D341Med (cell line): ENCODE data around the gene ATAD3A.
"Not testable (repeated sequence)": the region's sequence is repeated elsewhere in the genome, so short reads cannot be mapped to it uniquely, and the experiment has no call there.

Source experiments
- DNase-seq: peaks from one replicate; pipeline ENCODE4 v3.0.0; 2012; ENCODE audit warnings: low spot score

Gene ATAD3A

DNA sequence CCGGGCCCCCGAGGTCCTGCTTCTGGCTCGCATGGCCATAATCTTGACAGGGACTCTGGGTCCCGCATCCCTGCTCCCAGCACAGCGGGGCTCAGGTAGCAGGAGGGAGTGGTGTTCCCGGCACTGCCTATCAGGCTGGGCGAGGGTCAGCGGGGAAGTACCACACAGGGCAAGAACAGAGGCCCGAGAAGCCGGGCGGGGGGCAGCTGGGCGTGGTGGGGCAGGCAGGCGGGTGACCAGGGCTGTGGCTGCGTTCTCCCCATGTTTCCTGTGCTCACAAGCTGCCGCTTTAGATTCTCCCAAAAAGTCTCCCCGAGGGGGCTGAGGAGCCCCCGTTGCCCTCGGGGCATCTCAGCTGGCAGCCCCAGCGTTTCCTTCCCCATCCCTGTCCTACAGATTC is 22.1 kb upstream of the ATAD3A start:
- DNase-seq: no peak

DNA sequence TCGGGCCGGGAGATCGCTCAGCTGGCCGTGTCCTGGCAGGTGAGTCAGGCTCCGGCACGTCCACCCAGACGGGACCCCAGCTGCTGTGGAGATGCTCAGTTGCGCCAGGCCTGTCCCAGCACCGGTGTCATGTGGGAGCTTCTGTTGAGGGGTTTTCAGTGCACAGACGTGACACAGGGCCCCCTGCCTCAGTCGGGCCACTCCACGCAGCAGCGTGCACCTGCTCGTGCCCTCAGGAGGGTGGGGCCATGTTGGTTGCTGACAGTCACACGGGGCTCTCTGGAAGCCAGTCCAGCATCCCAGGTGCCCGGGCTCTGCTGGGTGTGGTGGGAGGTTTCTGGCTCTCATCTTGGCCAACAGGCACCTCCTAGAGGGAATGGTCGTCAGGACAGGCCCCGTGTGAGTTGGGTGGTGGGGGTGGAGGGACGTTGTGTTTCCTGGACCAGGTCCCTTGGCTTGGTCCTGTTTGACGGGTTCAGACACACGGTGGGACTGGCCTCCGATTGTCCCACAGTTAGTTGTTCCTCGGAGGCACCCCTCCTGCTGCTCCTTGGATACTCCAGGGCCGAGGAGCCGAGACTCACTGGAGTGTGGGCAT is 21.2 kb upstream of the ATAD3A start:
- no peak for DNase-seq

DNA sequence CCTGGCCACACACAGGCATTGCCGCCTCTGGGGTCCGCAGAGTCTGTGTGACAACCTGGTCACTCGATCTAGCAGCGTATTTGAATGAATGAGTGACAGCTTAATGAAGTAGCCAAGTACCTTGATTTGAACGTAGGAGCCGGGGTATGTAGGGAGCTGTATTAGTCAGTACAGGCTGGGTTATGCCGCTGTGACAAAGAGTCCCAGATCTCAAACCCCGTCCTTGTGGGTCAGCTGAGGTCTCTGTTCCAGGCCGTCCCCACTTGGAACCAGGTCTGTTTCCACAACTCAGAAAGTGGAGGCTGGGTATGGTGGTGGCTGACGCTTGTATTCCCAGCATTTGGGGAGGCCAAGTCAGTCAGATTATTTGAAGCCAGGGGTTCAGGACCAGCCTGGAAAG is 20.4 kb upstream of the ATAD3A start:
- DNase-seq: no peak

DNA sequence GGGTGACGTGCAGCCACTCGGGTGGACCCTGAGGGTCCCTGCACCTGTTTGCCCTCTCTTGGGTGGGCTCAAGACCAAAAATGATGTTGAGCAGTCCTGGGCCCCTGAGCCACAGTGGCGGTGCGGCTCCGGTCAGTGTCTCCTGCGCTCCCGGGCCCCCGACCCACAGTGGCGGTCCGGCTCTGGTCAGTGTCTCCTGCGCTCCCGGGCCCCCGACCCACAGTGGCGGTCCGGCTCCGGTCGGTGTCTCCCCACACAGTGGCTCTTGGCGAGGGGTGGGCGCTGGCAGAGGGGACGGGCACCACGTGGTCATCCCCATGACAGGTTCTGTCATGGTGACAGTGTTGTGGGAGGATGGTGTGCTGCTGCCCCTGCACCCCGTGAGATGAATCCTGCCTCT is 17.7 kb upstream of the ATAD3A start:
- not testable (repeated sequence) for DNase-seq

DNA sequence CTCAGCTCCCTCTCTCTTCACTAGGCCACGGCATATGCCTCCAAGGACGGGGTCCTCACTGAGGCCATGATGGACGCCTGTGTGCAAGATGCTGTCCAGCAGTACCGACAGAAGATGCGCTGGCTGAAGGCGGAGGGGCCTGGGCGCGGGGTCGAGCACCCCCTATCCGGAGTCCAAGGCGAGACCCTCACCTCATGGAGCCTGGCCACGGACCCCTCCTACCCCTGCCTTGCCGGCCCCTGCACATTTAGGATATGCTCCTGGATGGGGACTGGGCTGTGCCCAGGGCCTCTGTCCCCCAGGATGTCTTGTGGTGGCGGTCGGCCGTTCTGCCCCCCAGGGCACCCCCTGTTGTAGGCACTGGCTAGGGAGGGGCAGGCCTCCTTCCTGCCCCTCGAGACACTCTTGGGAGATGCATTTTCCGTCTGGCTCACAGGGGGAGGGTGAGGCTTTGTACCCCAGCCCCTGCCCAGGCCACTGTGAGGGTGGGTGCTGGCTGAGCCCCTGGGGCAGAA is 16.4 kb upstream of the ATAD3A start:
- not testable (repeated sequence) for DNase-seq

DNA sequence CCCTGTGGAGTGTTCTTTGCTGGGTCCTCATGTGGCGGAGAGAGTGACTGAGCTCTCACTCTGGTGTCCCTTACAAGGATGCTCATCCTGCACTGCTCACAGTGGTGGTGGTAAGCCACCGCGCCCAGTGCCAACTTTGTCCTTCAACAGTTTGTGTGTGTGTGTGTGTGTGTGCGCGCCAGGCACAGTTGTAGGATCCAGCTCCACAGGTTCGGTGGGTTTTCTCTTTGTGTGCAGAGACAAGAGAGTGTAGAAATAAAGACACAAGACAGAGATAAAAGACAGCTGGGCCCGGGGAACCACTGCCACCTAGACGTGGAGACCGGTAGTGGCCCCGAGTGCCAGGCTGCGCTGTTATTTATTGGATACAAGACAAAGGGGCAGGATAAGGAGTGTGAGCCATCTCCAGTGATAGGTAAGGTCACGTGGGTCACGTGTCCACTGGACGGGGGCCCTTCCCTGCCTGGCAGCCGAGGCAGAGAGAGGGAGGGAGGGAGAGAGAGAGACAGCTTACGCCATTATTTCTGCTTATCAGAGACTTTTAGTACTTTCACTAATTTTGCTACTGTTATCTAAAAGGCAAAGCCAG is 7.1 kb upstream of the ATAD3A start:
- peak; percentile 61 for DNase-seq

DNA sequence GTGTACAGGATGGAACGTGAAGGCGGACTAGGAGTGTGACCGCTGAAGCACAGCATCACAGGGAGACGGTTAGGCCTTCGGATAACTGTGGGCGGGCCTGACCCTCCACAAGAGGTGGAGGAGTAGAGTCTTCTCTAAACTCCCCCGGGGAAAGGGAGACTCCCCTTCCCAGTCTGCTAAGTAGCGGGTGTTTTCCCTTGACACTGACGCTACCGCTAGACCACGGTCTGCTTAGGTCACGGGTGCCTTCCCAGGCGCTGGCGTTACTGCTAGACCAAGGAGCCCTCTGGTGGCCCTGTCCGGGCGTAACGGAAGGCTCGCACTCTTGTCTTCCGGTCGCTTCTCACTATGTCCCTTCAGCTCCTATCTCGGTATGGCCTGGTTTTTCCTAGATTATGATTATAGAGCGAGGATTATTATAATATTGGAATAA is 6.6 kb upstream of the ATAD3A start:
- not testable (repeated sequence) for DNase-seq

DNA sequence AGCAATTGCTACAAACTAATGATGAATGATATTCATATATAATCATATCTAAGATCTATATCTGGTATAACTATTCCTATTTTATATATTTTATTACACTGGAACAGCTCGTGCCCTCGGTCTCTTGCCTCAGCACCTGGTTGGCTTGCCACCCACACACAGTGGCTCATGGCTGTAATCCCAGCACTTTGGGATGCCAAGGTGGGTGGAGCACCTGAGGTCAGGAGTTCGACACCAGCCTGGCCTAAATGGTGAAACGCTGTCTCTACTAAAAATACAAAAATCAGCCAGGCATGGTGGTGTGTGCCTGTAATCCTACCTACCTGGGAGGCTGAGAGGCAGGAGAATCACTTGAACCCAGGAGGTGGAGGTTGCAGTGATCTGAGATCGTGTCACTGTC is 6.2 kb upstream of the ATAD3A start:
- DNase-seq: not testable (repeated sequence)

DNA sequence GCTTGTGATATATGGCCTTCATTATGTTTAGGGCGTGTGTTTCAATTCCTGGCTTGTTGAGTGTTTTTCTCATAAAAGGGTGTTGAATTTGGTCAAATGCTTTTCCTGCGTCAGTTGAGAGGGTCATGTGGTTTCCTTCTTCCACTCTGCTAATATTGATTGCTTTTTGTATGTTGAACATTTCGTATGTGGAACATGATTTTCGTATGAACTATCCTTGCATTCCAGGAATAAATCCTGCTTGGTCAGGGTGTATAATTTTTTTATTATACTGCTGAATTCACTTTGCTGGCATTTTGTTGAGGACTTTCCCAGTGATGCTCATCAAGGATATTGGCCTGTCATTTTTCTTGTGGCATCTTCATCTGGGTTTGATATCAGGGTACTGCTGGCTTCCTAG is 4.7 kb upstream of the ATAD3A start:
- DNase-seq: no peak

DNA sequence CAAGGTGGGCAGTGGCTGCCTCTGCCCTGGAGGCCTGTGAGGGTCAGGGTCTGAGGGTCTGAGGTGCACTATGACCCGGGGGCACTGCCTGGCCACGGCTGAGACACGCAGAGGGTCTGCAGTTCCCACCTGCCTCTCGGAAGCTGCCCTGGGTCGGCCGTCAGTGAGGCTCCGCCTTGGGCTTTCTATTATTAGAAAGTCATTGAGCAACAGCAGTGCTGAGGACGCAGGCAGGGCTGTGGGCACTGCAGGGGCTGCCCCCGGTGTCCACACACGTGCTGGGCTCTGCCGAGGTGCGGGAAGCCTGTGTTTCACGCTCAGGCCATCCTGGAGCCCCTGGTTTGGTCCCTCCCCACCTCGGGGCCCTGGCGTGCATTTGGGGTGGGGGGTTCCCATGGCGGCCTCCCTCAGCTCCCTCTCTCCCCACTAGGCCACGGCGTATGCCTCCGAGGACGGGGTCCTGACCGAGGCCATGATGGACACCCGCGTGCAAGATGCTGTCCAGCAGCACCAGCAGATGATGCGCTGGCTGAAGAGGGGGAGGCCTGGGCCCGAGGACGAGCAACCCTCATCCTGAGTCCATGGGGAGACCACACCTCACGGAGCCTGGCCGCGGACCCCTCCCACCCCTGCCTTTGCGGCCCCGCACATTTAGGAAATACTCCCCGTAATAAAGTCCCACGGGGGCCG is 3.0 kb upstream of the ATAD3A start:
- not testable (repeated sequence) for DNase-seq

DNA sequence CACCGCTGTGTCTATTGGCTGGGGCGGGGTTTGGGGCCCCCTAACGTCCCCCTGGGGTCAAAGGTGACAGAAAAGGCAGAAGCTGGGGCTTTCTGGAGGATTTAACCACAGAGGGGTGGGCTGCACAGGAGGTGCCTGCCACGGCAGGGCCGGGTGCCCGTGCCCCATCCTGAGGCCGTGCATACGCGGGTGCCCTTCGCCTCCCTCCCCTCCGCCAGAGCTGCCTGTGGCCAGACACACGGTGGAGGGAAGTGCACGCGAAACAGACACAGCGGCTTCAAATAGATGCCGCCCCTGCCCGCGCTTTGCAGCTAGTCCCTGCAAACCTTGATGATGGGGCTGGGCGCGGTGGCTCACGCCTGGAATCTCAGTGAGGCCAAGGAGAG is 2.5 kb upstream of the ATAD3A start:
- DNase-seq: not testable (repeated sequence)

DNA sequence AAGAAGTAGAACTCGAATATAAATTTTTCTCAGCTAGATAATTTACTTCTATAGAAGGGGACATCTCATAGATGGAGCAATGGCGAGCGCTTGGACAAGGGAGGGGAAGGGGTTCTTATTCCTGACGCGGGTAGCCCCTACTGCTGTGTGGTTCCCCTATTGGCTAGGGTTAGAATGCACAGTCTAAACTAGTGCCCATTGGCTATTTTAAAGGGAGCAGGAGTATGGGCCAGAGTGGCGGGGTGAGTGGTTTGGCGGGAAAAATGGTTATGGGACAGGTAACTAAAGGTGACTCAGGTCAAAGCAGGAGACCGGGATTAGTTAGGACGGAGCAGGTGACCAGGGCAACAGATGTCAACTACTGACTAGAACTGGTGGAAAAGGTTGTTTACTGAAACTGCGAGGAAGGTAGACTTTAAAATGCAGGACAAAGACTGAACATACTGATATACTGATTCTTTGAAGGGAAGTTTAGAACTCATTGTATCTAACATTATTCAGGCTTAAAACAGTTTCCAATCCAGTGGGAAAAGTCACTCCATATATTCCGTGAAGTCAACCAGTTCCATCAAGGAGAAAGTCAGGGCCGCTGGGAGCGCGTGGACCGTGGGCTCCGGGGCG is 940 bp upstream of the ATAD3A start:
- no peak for DNase-seq

DNA sequence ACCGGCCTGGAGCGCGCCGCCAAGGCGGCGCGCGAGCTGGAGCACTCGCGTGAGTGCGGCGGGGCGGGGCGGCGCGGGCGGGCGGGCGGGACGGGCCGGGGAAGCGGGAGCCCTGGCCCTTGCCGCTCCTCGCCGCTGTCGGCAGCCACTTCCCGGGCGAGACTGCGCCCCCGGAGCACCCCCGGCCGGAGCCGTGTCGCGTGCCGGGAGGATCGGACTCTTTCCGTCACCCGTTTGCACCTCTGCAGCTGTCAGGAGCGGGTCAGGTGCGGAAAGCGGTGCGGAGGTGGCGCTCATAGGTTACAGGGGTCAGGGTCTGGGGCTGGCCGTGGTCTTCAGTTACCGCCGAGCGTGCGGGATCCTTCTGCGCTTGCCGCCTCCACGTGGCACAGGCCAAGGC is 463 bp downstream of the ATAD3A start:
- DNase-seq: peak; percentile 37

DNA sequence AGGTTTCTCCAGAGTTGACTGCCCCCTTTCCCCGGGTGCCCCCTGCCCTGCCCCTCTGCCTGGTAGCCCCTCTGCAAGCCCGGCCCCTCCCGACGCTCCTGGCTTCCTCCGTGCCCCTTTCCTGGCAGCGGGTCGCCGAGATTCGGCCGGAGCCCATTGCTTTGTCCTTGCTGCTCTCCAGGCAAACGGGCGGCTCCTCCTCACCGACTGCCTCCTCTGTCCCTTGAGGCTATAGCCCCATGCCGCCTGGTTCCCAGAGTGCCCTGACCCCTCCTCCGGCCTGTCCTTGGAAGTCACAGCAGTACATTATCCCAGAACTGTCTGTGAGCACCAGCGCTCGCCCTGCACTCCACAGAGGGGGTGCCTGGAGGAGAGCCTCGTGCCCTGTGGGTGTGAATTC is 1.7 kb downstream of the ATAD3A start:
- DNase-seq: not testable (repeated sequence)

DNA sequence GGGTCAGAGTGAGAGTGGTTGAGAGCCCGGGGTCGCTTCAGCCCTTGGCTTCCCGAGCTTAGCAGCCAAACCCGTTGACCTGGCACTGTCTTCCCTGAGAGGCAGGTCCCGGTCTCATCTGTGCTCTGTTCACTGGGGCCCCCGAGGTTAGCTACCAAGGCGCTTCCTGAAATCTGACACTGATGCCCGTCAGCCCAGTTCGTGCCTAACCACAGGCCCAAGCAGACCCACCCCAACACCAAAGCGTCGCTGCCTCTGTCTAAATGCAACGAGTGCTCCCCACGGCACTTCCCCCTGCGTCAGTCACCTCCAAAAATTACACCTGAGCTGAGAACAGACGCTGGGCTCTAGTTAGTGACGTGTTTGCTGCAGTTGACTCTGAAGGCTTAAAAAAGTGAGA is 2.4 kb downstream of the ATAD3A start:
- DNase-seq: not testable (repeated sequence)

DNA sequence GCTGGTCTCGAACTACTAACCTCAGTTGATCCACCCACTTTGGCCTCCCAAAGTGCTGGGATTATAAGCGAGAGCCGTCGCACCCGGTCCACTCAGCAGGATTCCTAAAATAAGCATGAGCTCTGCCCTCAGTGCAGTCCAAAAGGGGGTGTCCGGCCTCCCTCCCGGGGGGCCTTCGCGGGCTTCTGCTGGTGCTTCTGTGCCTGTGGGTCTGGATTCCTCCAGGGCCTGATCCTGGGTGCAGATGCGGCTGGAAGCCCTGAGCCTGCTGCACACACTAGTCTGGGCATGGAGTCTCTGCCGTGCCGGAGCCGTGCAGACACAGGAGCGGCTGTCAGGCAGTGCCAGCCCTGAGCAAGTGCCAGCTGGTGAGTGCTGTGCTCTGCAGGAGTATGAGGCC is 5.0 kb downstream of the ATAD3A start:
- DNase-seq: not testable (repeated sequence)

DNA sequence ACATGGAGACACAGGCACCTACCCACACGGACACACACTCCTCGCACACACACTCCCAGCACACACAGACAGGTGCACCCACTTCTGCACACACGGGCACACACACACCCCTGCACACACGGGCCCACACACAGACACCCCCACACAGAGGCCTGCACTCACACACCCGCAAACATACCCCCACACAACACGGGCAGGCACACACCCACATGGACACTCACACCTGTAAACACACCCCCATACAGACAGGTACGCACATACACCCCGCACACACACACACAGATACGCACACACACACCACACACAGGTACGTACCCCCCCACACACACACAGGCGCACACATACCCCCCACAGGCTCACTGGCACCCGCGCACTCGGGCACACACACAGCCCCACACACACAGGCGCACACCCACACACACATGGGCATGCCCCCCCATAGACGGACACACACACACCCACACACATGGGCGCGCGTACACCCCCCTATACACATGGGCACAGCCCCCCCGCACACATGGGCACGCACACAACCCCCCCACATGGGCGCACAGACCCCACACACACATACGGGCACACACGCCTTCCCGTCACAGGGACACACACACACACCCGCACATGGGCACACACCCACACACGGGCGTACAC is 6.1 kb downstream of the ATAD3A start:
- DNase-seq: peak; percentile 19

DNA sequence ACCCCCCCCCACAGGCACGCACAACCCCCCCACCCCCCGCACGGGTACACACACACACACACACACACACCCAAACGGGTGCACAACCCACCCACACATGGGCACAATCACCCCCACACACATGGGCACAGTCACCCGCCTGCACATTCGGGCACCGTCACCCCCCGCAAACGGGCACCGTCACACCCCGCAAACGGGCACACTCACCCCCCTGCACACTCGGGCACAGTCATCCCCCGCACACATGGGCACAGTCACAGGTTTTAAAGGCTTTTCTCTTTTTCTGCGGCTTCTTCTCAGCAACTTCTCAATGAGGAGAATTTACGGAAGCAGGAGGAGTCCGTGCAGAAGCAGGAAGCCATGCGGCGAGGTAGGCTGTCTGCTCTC is 6.7 kb downstream of the ATAD3A start:
- DNase-seq: peak; percentile 23

DNA sequence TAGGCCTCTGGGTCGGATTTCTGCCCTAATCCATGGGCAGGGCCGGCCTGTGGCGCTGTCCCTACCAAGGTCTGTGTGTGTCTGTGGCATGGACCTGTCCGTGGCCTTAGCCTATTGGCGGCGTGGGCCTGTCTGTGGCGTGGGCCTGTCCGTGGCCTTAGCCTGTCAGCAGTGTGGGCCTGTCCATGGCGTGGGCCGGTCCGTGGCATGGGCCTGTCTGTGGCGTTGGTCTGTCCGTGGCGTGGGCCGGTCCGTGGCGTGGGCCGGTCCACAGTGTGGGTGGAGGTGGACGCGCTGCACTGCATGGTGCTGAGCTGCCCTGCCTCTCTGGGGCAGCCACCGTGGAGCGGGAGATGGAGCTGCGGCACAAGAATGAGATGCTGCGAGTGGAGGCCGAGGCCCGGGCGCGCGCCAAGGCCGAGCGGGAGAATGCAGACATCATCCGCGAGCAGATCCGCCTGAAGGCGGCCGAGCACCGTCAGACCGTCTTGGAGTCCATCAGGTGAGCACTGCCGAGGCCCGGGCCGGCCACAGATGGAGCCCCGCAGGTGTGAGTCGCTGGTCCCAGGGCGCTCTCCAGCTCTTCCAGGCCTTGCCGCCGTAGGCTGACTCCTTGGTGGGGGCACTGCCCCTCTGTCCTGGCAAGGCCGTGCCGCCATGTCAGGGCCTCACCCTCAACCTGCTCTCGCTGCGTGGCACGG is 8.0 kb downstream of the ATAD3A start:
- DNase-seq: not testable (repeated sequence)

DNA sequence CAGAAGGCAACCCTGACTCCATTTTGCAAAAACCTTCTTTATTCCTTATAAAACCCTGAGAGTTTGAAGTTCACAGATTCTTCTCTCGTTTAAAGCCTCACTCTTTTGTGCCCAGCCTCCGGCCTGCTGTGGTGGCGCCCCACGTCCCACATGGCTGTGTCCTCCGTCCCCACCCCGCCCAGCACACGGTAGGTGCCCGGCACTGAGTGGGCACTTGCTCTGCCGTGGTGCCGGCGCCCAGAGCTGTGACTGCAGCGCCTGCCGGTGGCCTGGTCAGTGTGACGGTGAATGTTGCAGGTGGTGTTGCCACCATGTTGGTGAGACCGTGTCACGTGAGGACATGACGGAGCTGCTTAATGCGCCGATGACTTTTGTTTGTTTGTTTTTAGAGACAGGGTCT is 9.4 kb downstream of the ATAD3A start:
- no peak for DNase-seq

DNA sequence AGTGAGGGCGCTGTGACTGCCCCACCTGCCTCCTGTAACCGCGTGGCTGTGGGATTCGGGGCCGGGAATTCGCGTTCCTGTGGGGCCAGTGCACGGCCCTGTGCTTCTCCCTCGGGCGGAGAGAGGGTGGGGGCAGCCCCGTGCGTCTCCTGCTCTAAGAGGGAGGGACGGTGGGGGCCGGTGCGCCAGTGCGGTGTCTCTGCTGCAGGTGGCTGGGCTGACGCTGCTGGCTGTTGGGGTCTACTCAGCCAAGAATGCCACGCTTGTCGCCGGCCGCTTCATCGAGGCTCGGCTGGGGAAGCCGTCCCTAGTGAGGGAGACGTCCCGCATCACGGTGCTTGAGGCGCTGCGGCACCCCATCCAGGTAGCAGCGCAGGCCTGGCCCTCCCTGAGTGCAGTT is 10.6 kb downstream of the ATAD3A start:
- not testable (repeated sequence) for DNase-seq

DNA sequence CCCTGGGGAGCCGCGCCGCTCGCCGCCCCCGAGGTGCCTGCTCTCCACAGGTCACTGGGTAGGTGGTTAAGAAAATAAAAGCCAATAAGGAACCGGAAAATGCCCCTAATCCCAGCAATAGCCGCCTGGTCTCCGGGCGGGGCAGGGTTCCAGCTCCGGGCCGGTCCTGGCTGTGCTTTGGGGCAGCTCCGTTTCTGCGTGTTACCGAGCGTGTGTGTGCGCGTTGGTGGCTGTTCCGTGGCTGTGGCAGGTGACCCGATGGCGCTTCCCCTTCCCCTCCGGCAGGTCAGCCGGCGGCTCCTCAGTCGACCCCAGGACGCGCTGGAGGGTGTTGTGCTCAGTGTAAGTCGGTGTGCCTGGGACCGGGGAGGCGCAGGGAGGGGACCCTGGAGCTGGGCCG is 11.3 kb downstream of the ATAD3A start:
- DNase-seq: not testable (repeated sequence)
